Measurements from ENCODE around the gene MPST.

The MPST gene

GRCh38 chr22:37063431-37064420 is 44.2 kb downstream of the MPST start:
- H3K4me3 ChIP-seq (replicated peaks; ENCODE audit: low read depth, low read length): no peak overlapping the region
- DNase-seq (ENCODE audit: extremely low read depth, insufficient read length): no peak
- no peaks in the 10 kb centered on the region for H3K36me3 ChIP-seq (ENCODE audit: control insufficient read depth, insufficient read depth, low read length)
- no peaks in the 10 kb centered on the region for H3K27me3 ChIP-seq (replicated peaks; ENCODE audit: control insufficient read depth, insufficient read depth, low read length)
- TF ChIP-seq CTCF (IDR thresholded peaks at IDR 0.05; ENCODE audit: insufficient read depth, low read length, poor library complexity, severe bottlenecking): no peak

- no peak for TF ChIP-seq CTCF (IDR thresholded peaks at IDR 0.05; ENCODE audit: insufficient read depth, low read length, poor library complexity, severe bottlenecking)
- H3K4me3 ChIP-seq (replicated peaks; ENCODE audit: low read depth, low read length): no peak overlapping the region
- no peak for DNase-seq (ENCODE audit: extremely low read depth, insufficient read length)
- H3K36me3 ChIP-seq (ENCODE audit: control insufficient read depth, insufficient read depth, low read length): no peaks in the 10 kb centered on the region
- no peaks in the 10 kb centered on the region for H3K27me3 ChIP-seq (replicated peaks; ENCODE audit: control insufficient read depth, insufficient read depth, low read length)
These were observed 45.0 kb downstream of the MPST start for GRCh38 chr22:37064553-37064952.

- no peak for TF ChIP-seq CTCF (IDR thresholded peaks at IDR 0.05; ENCODE audit: insufficient read depth, low read length, poor library complexity, severe bottlenecking)
- H3K36me3 ChIP-seq (ENCODE audit: control insufficient read depth, insufficient read depth, low read length): no peaks in the 10 kb centered on the region
- DNase-seq (ENCODE audit: extremely low read depth, insufficient read length): no peak
- H3K27me3 ChIP-seq (replicated peaks; ENCODE audit: control insufficient read depth, insufficient read depth, low read length): no peaks in the 10 kb centered on the region
- H3K4me3 ChIP-seq (replicated peaks; ENCODE audit: low read depth, low read length): no peak overlapping the region
These were observed 45.6 kb downstream of the MPST start for GRCh38 chr22:37065180-37065579.

- H3K4me3 ChIP-seq (replicated peaks; ENCODE audit: low read depth, low read length): no peak overlapping the region
- DNase-seq (ENCODE audit: extremely low read depth, insufficient read length): no peak
- H3K27me3 ChIP-seq (replicated peaks; ENCODE audit: control insufficient read depth, insufficient read depth, low read length): no peaks in the 10 kb centered on the region; the same call in 1 of the 2 replicates
- no peak for TF ChIP-seq CTCF (IDR thresholded peaks at IDR 0.05; ENCODE audit: insufficient read depth, low read length, poor library complexity, severe bottlenecking)
- H3K36me3 ChIP-seq (ENCODE audit: control insufficient read depth, insufficient read depth, low read length): no peaks in the 10 kb centered on the region
These were observed 46.4 kb downstream of the MPST start for GRCh38 chr22:37065961-37066360.

- Histone ChIP-seq H3K27me3 (replicated peaks; ENCODE audit: control insufficient read depth, insufficient read depth, low read length) (no peaks in the 10 kb centered on the region; the same call in 1 of the 2 replicates), H3K4me3 (replicated peaks; ENCODE audit: low read depth, low read length) (no peak overlapping the region), H3K36me3 (ENCODE audit: control insufficient read depth, insufficient read depth, low read length) (no peaks in the 10 kb centered on the region)
- DNase-seq (ENCODE audit: extremely low read depth, insufficient read length): no peak
- TF ChIP-seq CTCF (IDR thresholded peaks at IDR 0.05; ENCODE audit: insufficient read depth, low read length, poor library complexity, severe bottlenecking): no peak
These were observed 47.9 kb downstream of the MPST start for GRCh38 chr22:37067428-37067827.

Measured in GM06990 (cell line).